NT2/D1 (cell line): ENCODE measurements around the gene NELL1.

Experiments used
- DNase-seq: peaks from one replicate; pipeline ENCODE4 v3.0.0-alpha.2; 2011; ENCODE audit warnings: low read depth, low spot score
- H3K27me3 ChIP-seq: 2 replicates; pipeline ENCODE4 v1.6.0; 2011; ENCODE audit warnings: mild to moderate bottlenecking; ENCODE audit not compliant: insufficient read length, insufficient read depth
- H3K36me3 ChIP-seq: 2 replicates; pipeline ENCODE4 v1.6.1; 2011; ENCODE audit warnings: mild to moderate bottlenecking, low read length, mixed read lengths; ENCODE audit not compliant: insufficient read depth, insufficient read length
- H3K4me1 ChIP-seq: 2 replicates; pipeline ENCODE4 v1.5.1; 2011; ENCODE audit not compliant: insufficient read depth, insufficient read length
- H3K4me3 ChIP-seq: 2 replicates; pipeline ENCODE4 v1.5.1; 2011; ENCODE audit warnings: low read depth; ENCODE audit not compliant: insufficient read length
- H3K9ac ChIP-seq: 2 replicates; pipeline ENCODE4 v1.6.0; 2011; ENCODE audit warnings: low read depth; ENCODE audit not compliant: insufficient read length
- H3K9me3 ChIP-seq: 2 replicates; pipeline ENCODE4 v1.5.1; 2011; ENCODE audit warnings: mild to moderate bottlenecking, low read length; ENCODE audit not compliant: insufficient read depth
- SUZ12 ChIP-seq: IDR thresholded peaks from 2 replicates; pipeline ENCODE4 v1.6.1; 2011; ENCODE audit not compliant: insufficient read length, insufficient read depth; ENCODE audit errors: extremely low read depth
- YY1 ChIP-seq: IDR thresholded peaks from 2 replicates; pipeline ENCODE4 v1.6.1; 2011; ENCODE audit not compliant: insufficient read length, insufficient read depth
- ZNF274 ChIP-seq: IDR thresholded peaks from 2 replicates; pipeline ENCODE4 v1.6.1; 2011; ENCODE audit warnings: mild to moderate bottlenecking, low read depth, low read length

Gene NELL1

GRCh38 chr11:21353425-21353824 is 684.0 kb downstream of the NELL1 start:
- H3K36me3 ChIP-seq = no peaks in the 10 kb centered on the region
- DNase-seq = no peak
- no peak for TF ChIP-seq ZNF274
- no peak for TF ChIP-seq YY1
- no peak for TF ChIP-seq SUZ12
- H3K9ac ChIP-seq = no peak overlapping the region
- no peaks in the 10 kb centered on the region for H3K27me3 ChIP-seq
- H3K9me3 ChIP-seq = no peaks in the 10 kb centered on the region
- H3K4me1 ChIP-seq = no peaks in the 10 kb centered on the region
- H3K4me3 ChIP-seq = no peak overlapping the region

GRCh38 chr11:21364866-21365624 is 695.7 kb downstream of the NELL1 start:
- H3K9me3 ChIP-seq = no peaks in the 10 kb centered on the region
- H3K9ac ChIP-seq = no peak overlapping the region
- H3K4me3 ChIP-seq = no peak overlapping the region
- no peaks in the 10 kb centered on the region for H3K4me1 ChIP-seq
- H3K36me3 ChIP-seq = no peaks in the 10 kb centered on the region
- no peaks in the 10 kb centered on the region for H3K27me3 ChIP-seq
- DNase-seq = no peak
- no peak for TF ChIP-seq YY1
- no peak for TF ChIP-seq SUZ12
- no peak for TF ChIP-seq ZNF274

GRCh38 chr11:21369947-21370346 is 700.6 kb downstream of the NELL1 start:
- no peak for TF ChIP-seq YY1
- no peak for TF ChIP-seq ZNF274
- TF ChIP-seq SUZ12 = no peak
- no peak for DNase-seq
- Histone ChIP-seq H3K9ac (no peak overlapping the region), H3K27me3 (no peaks in the 10 kb centered on the region), H3K36me3 (no peaks in the 10 kb centered on the region), H3K4me1 (no peaks in the 10 kb centered on the region), H3K4me3 (no peak overlapping the region), H3K9me3 (no peaks in the 10 kb centered on the region)

GRCh38 chr11:21371044-21371443 is 701.7 kb downstream of the NELL1 start:
- no peak for TF ChIP-seq SUZ12
- no peak for TF ChIP-seq YY1
- no peak for TF ChIP-seq ZNF274
- Histone ChIP-seq H3K36me3 (no peaks in the 10 kb centered on the region), H3K4me1 (no peaks in the 10 kb centered on the region), H3K4me3 (no peak overlapping the region), H3K9me3 (no peaks in the 10 kb centered on the region), H3K9ac (no peak overlapping the region), H3K27me3 (no peaks in the 10 kb centered on the region)
- DNase-seq = no peak

GRCh38 chr11:21372672-21373071 is 703.3 kb downstream of the NELL1 start:
- H3K27me3 ChIP-seq = no peaks in the 10 kb centered on the region
- no peaks in the 10 kb centered on the region for H3K4me1 ChIP-seq
- TF ChIP-seq YY1 (no peak), SUZ12 (no peak), ZNF274 (no peak)
- H3K9ac ChIP-seq = no peak overlapping the region
- H3K4me3 ChIP-seq = no peak overlapping the region
- no peaks in the 10 kb centered on the region for H3K36me3 ChIP-seq
- DNase-seq = no peak
- H3K9me3 ChIP-seq = no peaks in the 10 kb centered on the region

- Histone ChIP-seq H3K4me1 (no peaks in the 10 kb centered on the region), H3K36me3 (no peaks in the 10 kb centered on the region), H3K4me3 (no peak overlapping the region), H3K9ac (no peak overlapping the region), H3K9me3 (no peaks in the 10 kb centered on the region), H3K27me3 (no peaks in the 10 kb centered on the region)
- no peak for TF ChIP-seq SUZ12
- no peak for TF ChIP-seq YY1
- TF ChIP-seq ZNF274 = no peak
- DNase-seq = no peak
These were observed 705.0 kb downstream of the NELL1 start for GRCh38 chr11:21374376-21374775.

- H3K27me3 ChIP-seq = no peaks in the 10 kb centered on the region
- no peak for DNase-seq
- H3K9me3 ChIP-seq = no peaks in the 10 kb centered on the region
- H3K36me3 ChIP-seq = no peaks in the 10 kb centered on the region
- no peak overlapping the region for H3K4me3 ChIP-seq
- H3K9ac ChIP-seq = no peak overlapping the region
- no peaks in the 10 kb centered on the region for H3K4me1 ChIP-seq
- TF ChIP-seq YY1 (no peak), ZNF274 (no peak), SUZ12 (no peak)
These were observed 716.5 kb downstream of the NELL1 start for GRCh38 chr11:21385669-21386440.
